NCI-H526 (cell line): ENCODE data around the gene TALDO1.
"Not testable (repeated sequence)": the region's sequence is repeated elsewhere in the genome, so short reads cannot be mapped to it uniquely, and the experiment has no call there.

Experiments used
- DNase-seq, 2 experiments: peaks; one replicate each; lab custom pipeline; 2025; lab: John Stamatoyannopoulos, UW

TALDO1 gene

DNA sequence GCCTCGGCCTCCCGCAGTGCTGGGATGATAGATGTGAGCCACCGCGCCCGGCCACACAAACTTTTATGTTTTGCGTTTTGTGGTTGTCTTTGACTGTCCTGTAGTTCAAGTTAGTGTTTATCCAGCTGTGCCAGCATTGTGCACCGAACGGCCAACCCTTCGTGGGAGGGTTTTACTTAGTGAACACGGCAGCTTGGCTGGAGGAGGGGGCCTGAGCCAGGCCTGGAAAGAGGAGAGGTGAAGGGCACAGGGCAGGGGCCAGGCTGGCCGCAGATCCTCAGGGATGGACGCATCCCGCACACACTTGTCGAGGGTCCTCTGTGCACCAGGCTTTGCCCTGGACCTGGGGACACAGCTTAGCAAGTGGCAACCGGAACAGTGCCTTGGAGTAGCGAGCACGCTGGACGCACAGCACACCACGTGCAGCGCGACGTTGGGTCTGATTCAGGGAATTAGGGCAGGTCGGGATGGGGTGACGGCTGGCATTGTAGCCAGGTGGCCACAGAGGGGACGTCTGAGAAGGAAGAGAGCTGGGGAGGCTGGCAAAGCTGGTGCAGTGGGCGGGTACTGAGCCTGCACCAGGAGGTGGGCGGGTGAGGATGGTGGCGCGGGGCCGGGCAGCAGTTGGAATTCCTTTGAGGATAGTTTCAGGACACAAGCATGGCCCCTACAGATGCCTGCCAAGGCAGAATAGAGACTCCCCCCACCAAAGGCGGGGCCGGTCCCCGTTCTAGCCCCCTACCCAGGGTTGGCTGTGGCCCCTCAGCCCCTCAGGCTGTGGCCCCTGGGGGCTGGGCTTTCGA is 27.8 kb upstream of the TALDO1 start:
- no peak for DNase-seq

DNA sequence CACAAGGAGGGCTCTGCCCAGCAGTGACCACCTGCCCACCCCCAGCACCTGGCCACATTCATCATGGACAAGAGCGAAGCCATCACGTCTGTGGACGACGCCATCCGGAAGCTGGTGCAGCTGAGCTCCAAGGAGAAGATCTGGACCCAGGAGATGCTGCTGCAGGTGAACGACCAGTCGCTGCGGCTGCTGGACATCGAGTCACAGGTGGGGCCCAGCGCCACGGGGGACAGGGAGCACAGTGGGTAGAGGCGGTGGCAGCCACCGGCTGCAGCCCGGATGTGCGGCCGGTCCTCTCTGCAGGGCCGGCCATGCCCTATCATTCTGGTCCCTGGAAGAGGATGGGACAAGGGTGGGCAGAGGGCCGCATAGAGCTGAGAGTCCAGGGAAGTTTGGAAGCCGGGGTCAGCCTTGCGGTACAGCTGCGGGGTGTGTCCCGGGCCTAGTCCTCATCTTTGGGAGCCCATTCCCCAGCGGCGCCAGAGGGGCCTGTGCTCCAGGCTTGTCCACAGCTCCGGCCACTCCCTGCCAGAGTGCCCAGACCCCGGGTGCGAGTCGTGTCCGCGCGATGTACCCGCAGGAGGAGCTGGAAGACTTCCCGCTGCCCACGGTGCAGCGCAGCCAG is 27.1 kb upstream of the TALDO1 start:
- no peak for DNase-seq

DNA sequence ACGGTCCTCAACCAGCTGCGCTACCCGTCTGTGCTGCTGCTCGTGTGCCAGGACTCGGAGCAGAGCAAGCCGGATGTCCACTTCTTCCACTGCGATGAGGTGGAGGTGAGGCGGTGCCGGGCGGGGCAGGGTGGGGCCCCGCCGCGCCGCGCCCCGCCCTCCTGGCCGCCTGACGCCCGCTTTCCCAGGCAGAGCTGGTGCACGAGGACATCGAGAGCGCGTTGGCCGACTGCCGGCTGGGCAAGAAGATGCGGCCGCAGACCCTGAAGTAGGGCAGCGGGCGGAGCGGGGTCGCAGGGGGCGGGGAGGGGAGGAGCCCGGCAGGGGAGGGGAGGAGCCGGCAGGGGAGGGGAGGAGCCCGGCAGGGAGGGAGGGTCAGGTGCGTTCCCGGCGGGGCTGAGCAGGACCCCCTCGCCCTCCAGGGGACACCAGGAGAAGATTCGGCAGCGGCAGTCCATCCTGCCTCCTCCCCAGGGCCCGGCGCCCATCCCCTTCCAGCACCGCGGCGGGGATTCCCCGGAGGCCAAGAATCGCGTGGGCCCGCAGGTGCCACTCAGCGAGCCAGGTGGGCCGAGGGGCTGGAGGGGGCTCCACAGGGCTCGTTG is 26.5 kb upstream of the TALDO1 start:
- peak in 1 of 2 experiments; percentile 90 for DNase-seq

DNA sequence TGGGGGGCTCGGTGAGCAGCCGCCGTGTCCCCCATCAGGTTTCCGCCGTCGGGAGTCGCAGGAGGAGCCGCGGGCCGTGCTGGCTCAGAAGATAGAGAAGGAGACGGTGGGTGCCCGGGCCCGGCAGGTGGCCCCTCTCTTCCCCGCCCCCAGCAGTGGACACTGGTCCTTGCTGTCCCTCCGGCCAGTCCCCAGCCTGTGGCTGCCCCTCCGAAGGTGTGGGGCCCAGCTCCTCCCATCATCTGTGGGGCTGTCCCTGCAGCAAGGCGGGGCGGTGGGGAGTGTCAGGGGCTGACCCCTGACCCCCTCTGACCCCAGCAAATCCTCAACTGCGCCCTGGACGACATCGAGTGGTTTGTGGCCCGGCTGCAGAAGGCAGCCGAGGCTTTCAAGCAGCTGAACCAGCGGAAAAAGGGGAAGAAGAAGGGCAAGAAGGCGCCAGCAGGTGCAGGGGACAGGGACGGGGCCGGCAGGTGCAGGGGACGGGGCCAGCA is 26.0 kb upstream of the TALDO1 start:
- no peak for DNase-seq

DNA sequence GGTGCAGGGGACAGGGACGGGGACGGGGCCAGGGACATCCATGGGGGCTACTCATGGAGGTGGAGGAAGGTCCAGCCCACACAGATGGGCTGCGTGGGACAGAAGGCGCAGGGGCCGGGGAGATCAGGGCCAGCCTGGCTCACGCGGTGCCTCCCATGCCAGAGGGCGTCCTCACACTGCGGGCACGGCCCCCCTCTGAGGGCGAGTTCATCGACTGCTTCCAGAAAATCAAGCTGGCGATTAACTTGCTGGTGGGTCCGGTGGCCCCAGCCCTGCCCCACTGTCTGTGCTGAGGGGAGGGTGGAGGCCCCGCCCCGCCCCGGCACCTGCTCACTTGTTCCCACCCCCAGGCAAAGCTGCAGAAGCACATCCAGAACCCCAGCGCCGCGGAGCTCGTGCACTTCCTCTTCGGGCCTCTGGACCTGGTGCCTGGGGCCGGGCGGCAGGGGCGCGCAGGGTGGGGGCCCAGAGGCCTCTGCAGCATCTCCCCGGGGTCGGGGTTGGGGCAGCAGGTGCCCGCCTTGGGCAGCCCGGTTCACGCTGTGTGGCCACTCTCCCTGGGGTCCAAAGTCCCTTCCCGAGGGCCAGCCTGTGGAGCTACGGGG is 25.4 kb upstream of the TALDO1 start:
- DNase-seq: peak; percentile 53 to 92

DNA sequence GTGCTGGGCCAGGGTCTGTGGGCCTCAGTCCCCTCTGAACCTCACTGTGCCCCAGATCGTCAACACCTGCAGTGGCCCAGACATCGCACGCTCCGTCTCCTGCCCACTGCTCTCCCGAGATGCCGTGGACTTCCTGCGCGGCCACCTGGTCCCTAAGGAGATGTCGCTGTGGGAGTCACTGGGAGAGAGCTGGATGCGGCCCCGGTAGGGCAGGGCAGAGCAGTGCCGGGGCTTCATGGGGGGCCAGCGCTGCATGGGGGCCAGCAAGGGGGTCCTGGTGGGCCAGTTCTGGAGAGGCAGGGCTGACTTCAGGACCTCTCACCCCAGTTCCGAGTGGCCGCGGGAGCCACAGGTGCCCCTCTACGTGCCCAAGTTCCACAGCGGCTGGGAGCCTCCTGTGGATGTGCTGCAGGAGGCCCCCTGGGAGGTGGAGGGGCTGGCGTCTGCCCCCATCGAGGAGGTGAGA is 24.9 kb upstream of the TALDO1 start:
- DNase-seq: peak in 1 of 2 experiments; percentile 65

DNA sequence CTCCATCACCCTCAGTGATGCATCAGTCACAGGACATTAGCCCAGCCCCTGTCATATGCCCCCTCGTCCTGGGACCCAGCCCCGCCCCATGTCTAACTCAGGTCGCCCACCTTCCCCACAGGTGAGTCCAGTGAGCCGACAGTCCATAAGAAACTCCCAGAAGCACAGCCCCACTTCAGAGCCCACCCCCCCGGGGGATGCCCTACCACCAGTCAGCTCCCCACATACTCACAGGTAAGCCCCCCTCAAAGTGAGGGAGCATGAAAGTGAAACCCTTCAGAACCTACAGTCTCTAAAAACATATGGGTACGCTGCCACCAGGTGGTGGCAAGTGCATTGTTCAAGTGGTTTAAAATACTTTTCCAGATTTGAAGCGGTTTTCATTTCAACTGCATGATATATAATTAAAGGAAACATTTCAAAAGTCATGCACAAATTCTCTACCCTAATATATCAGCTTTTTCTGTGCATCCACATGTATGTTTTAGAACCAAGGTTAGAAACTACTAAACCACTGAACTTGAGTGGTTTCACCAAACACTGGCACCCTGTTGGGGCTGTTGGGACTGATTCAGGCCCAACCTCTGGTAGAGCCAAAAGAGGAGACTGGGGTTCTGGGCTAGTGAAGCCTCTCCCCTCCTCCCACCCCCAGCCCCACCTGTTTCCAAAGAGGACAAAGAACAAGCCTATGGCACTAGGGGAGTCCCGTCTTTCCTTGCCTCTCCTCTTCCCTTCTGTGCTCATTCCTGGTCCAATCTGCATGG is 24.0 kb upstream of the TALDO1 start:
- DNase-seq: peak; percentile 55 to 73

DNA sequence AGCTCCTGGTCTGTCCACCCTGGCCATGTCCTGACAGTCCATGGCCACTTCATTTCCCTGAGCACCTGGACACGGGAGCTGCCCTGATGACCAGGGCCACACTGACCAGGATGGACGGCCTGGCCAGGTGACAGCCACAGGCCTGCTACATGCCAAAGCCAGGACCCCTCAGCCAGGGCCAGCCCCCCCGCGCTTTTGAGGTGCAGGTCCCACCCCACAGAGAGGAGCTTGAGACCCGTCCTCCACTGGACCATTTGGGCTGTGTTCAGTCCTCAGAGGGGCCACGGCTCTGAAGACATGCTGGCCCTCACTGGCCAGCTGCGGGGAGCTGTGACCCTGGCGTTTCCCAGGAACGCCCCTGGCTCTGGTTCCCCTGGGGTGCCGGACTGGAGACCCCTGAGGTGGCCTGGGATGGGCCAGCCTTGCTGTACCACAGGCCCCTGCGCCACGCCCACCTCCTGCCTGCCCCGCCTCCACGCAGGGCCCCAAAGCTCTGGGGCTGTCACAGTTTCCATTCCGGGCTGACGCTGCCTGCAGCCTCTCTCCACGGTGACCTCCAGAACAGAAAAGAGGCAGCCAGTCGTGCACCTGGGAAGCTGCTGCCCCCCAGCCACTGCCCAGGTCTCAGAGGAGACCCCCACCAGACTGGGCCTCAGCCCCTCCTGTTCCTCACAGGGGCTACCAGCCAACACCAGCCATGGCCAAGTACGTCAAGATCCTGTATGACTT is 23.1 kb upstream of the TALDO1 start:
- DNase-seq: peak in 1 of 2 experiments; percentile 62

DNA sequence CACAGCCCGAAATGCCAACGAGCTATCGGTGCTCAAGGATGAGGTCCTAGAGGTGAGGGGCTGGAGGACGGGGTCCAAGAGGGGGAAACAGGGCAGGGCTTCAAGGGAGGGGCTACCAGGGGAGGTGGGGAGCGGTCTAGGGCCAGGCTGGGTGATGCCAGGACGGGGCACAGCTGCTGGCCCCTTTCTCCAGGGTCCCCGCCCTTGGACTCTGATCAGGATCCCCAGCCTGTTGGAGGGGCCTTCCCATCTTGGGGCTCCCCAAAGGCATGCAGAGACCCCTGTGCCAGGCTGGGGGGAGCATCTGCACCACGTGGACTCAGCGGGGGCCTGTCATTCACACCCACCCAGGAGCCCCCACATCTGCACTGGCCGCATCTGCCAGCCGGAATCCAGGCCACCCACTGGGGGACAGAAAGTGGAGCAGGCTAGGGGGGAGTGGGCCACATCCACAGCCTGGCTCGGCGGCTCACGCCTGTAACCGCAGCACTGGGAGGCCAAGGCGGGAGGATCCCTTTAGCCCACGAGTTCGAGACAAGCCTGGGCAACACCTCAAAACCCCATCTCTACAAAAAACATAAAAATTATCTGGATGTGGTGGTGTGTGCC is 22.4 kb upstream of the TALDO1 start:
- no peak for DNase-seq

DNA sequence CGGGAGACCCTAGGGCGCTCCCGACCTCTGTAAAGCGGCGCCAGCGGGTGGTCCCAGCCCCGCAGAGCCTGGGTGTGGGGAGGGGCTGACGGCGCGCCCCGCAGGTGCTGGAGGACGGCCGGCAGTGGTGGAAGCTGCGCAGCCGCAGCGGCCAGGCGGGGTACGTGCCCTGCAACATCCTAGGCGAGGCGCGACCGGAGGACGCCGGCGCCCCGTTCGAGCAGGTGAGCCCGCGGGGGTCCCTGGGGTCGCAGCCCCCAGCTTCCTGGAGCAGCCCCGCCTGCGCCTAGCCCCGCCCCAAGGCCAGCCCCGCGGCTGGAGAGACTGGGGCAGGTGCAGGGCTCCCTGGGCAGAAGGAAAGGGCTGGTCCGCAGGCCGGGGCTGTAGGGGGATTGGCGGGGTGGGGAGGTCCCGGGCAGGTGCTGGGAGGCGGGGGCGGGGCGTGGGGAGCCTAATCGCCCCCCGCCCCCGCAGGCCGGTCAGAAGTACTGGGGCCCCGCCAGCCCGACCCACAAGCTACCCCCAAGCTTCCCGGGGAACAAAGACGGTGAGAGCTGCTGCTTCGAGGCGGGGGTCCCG is 21.6 kb upstream of the TALDO1 start:
- peak in 1 of 2 experiments; percentile 91 for DNase-seq

DNA sequence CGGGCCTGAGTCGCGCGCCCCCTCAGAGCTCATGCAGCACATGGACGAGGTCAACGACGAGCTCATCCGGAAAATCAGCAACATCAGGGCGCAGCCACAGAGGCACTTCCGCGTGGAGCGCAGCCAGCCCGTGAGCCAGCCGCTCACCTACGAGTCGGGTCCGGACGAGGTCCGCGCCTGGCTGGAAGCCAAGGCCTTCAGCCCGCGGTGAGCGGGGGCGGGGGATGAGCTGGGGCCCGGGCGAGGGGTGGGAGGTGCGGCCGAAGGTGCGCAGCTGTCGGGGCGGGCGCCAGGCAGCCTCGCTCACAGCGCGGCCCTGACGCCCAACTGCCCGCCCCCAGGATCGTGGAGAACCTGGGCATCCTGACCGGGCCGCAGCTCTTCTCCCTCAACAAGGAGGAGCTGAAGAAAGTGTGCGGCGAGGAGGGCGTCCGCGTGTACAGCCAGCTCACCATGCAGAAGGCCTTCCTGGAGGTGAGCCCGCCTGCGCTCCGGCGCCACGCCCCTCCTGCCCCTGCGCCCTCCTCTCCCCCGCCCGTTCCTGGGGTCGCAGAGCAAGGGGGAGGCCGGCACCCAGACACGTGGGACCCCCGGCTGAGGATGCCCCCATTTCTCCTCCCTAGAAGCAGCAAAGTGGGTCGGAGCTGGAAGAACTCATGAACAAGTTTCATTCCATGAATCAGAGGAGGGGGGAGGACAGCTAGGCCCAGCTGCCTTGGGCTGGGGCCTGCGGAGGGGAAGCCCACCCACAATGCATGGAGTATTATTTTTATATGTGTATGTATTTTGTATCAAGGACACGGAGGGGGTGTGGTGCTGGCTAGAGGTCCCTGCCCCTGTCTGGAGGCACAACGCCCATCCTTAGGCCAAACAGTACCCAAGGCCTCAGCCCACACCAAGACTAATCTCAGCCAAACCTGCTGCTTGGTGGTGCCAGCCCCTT is 20.7 kb upstream of the TALDO1 start:
- DNase-seq: peak; percentile 47 to 93

DNA sequence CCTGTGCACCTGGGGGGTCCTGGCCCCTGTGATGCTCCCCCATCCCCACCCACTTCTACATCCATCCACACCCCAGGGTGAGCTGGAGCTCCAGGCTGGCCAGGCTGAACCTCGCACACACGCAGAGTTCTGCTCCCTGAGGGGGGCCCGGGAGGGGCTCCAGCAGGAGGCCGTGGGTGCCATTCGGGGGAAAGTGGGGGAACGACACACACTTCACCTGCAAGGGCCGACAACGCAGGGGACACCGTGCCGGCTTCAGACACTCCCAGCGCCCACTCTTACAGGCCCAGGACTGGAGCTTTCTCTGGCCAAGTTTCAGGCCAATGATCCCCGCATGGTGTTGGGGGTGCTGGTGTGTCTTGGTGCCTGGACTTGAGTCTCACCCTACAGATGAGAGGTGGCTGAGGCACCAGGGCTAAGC is 20.0 kb upstream of the TALDO1 start:
- no peak for DNase-seq

DNA sequence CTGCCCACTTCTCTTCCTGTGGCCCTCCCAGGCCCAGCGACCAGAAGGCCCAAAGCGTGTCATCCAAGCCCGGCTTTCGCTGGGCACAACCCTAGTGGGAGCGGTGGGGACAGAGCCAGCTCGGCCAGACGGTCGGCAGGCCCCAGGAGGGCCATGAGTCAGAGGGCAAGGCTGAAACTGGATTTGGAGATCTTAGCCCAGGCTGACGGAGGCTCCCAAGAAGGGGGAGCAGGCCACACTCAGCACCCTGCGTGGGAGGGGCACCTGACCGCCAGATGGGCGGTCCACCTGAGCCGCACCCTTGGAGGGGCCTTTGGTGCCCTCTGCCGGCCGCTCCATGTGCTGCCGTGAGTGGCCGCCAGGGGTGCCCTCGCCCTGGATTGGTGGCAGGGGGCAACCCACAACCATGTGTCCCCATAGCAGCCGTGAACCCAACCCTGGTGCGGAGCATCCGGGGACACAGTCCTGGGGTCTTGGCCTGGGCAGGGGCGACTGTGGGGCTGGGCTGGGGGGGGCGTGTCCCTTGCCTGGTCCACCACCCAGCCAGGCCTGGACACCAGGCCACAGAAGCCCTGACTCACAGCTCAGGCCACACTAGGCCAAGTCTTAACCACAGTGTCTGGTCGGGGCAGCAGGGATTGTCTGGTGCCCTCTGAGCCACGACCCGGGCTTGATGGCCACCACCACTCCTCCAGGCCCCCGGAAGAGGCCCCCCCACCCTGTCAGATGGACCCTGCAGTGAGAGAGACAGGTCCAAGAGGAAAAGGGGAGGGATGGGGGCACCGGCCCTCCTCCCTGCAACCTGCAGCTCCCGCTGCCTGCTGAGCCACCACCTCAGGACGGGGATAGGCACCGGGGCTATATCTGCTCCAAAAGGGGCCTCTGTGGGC is 19.2 kb upstream of the TALDO1 start:
- DNase-seq: peak in 1 of 2 experiments; percentile 92

DNA sequence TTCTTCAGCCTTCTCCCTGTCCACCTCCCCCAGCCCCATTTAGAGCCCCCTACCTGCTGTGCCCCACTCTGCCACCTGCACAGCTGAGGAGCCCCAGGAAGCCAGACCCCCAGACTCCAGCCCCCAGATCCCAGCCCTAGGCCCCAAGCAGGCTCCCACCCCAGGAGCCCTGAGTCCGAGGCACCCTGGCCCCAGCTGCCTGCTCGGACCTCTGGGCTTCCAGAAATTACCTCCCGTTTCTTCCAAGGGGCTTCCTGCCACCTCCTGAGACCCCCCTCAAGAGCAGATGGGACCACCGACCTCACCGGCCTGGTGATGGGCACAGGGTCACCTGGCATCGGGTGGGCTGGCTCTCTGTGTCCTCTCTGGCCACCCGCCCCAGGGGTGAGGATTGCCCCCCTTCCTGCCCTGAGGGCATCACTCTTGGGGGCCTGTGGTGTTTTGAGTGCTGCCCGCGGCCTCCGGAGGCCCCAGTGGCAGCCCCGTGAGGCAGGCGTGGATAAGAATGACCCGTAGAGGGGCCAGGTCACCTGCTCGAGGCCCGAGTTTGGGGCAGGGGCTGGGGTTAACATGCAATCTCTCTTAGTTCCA is 18.3 kb upstream of the TALDO1 start:
- DNase-seq: no peak

DNA sequence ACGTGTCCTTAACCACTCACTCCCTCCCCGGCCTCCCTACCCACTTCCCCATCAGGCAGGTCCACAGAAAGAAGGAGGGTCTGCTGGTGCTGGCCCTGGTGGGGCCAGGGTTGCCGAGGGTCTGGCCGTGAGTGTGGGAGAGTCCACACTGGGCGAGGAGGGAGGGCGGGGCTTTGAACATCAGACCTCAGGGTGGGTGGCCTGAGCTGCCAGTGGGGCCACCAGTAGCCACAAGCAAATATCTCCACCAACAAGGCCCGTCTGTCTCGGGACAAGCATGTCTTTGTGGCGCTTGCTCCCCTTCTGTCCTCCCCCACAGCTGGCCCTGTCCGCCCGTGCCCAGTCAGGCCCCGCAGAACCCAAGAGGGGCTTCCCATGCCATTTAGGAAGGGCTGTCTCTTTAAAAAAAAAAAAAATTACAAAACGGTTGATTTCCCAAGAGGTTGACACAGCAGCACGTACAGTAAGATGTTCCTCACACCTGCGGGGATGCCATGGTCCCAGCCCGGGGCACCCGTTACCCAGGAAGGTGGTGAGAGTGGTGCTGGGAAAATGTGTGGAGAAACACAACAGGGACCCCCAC is 17.7 kb upstream of the TALDO1 start:
- no peak for DNase-seq

DNA sequence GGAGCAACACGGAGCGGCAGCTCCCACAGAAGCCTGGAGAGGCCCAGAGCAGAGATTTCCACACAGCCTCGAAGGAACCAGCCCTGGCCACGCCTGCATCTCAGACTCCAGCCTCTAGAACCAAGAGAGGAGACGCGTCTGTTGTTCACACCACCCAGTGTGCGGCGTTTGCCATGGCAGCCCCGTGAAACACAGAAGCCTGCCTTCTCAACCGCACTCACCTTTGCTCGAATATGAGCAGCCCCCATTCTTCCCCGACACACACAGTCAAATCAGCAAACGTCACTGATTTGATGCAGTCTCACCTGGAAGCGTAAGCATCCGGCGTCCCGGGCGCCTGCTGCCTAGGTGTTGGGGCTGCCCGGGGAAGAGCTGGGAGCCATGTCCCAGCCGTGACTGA is 14.2 kb upstream of the TALDO1 start:
- DNase-seq: peak; percentile 31 to 68

DNA sequence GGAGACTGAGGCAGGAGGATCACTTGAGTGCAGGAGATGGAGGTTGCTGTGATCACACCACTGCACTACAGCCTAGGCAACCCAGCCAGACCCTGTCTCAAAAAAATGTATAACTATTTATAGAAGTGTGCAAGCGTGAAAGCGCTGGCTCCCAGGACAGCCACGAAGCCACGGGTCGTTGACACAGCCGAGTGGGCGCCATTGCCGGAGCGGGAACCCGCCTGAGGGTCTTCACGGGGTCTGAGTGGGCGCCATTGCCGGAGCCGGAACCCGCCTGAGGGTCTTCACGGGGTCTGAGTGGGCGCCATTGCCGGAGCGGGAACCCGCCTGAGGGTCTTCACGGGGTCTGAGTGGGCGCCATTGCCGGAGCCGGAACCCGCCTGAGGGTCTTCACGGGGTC is 12.7 kb upstream of the TALDO1 start:
- DNase-seq: not testable (repeated sequence)
